ENCODE results near the gene SERPINA9. TPM values are rescaled to one million over a fixed set of nuclear protein-coding genes. Genes with fewer than 3 reads are reported as not detected.
A peak's percentile ranks its signal among the peaks of the same experiment; 100 is the strongest.
"Not testable (repeated sequence)": the region's sequence is repeated elsewhere in the genome, so short reads cannot be mapped to it uniquely, and the experiment has no call there.

SERPINA9 gene
- total and polyA plus RNA-seq, 2 experiments from 2014 or later = 0.60 TPM; not detected in 1

GRCh38 chr14:94424371-94424770 lies 51.6 kb downstream of the SERPINA9 start:
- no peaks in the 10 kb centered on the region for H3K4me1 ChIP-seq (ENCODE audit: insufficient read depth)
- H3K79me2 ChIP-seq = no peaks in the 10 kb centered on the region
- H3K27me3 ChIP-seq = no peaks in the 10 kb centered on the region
- H3K4me3 ChIP-seq = no peak overlapping the region
- 80% methylated on average over 3 of the region's 3 CpGs for WGBS (ENCODE audit: low lambda C conversion rate, missing lambda C conversion rate)
- H3K9me2 ChIP-seq (replicated peaks; ENCODE audit: insufficient read depth) = no peaks in the 10 kb centered on the region
- TF ChIP-seq EZH2 (IDR thresholded peaks at IDR 0.05; ENCODE audit: borderline replicate concordance) (no peak), EZH2phosphoT487 (IDR thresholded peaks at IDR 0.05; ENCODE audit: low read depth, severe bottlenecking, unreplicated experiment) (no peak), CTCF (IDR thresholded peaks at IDR 0.05; ENCODE audit: poor library complexity) (no peak)
- no peaks in the 10 kb centered on the region for H3K36me3 ChIP-seq (replicated peaks; ENCODE audit: insufficient read depth, low read depth)
- no peak overlapping the region for H3K27ac ChIP-seq
- H3K4me2 ChIP-seq = no peak overlapping the region
- H3K9me3 ChIP-seq (ENCODE audit: low read depth) = no peaks in the 10 kb centered on the region
- H4K20me1 ChIP-seq (ENCODE audit: insufficient read depth, poor library complexity, severe bottlenecking) = no peaks in the 10 kb centered on the region
- DNase-seq (ENCODE audit: low spot score) = no peak
- H2AFZ ChIP-seq = no peak overlapping the region

- DNase-seq (ENCODE audit: low spot score) = peak; percentile 87
- Histone ChIP-seq H2AFZ (no peak overlapping the region), H3K27me3 (no peaks in the 10 kb centered on the region), H3K27ac (no peak overlapping the region), H3K4me2 (peak overlapping the region; percentile 28), H3K4me3 (no peak overlapping the region), H4K20me1 (ENCODE audit: insufficient read depth, poor library complexity, severe bottlenecking) (no peaks in the 10 kb centered on the region), H3K9me2 (replicated peaks; ENCODE audit: insufficient read depth) (no peaks in the 10 kb centered on the region), H3K9me3 (ENCODE audit: low read depth) (no peaks in the 10 kb centered on the region), H3K4me1 (ENCODE audit: insufficient read depth) (no peaks in the 10 kb centered on the region), H3K79me2 (no peaks in the 10 kb centered on the region), H3K36me3 (replicated peaks; ENCODE audit: insufficient read depth, low read depth) (no peaks in the 10 kb centered on the region)
- peak; percentile 74 for TF ChIP-seq CTCF (IDR thresholded peaks at IDR 0.05; ENCODE audit: poor library complexity)
- no peak for TF ChIP-seq EZH2 (IDR thresholded peaks at IDR 0.05; ENCODE audit: borderline replicate concordance)
- WGBS (ENCODE audit: low lambda C conversion rate, missing lambda C conversion rate) = 22% methylated on average over 13 of the region's 13 CpGs
Observed at GRCh38 chr14:94423453-94424056, 52.4 kb downstream of the SERPINA9 start.

DNA sequence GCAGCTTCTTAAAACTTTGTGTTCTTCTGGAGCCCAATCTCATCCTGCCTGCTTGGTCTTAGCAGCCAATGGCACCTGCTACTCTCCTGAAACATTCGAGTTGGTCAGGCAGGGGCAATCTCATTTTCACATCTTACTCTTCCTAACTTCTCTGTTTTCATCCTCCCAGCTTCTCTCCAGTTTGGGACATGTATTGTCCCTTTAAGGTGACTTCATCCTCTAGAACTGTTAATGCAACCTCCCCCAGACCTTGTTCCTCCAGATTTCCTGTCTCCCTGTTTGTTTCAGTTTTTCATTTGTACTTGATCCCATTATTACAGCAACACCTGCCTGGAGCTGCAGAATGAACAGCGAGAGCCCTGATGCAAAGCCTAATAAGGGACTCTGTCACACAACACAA lies 54.7 kb downstream of the SERPINA9 start:
- Histone ChIP-seq H3K9me2 (replicated peaks; ENCODE audit: insufficient read depth) (no peaks in the 10 kb centered on the region), H3K27me3 (no peaks in the 10 kb centered on the region), H3K36me3 (replicated peaks; ENCODE audit: insufficient read depth, low read depth) (no peaks in the 10 kb centered on the region), H3K9me3 (ENCODE audit: low read depth) (no peaks in the 10 kb centered on the region), H3K4me2 (no peak overlapping the region), H3K4me1 (ENCODE audit: insufficient read depth) (no peaks in the 10 kb centered on the region), H3K4me3 (no peak overlapping the region), H3K27ac (no peak overlapping the region), H3K79me2 (no peaks in the 10 kb centered on the region), H2AFZ (no peak overlapping the region), H4K20me1 (ENCODE audit: insufficient read depth, poor library complexity, severe bottlenecking) (no peaks in the 10 kb centered on the region)
- WGBS (ENCODE audit: low lambda C conversion rate, missing lambda C conversion rate) = 81% methylated on average over 2 of the region's 2 CpGs
- DNase-seq (ENCODE audit: low spot score) = no peak
- TF ChIP-seq EZH2phosphoT487 (IDR thresholded peaks at IDR 0.05; ENCODE audit: low read depth, severe bottlenecking, unreplicated experiment) = no peak
- no peak for TF ChIP-seq CTCF (IDR thresholded peaks at IDR 0.05; ENCODE audit: poor library complexity)
- no peak for TF ChIP-seq EZH2 (IDR thresholded peaks at IDR 0.05; ENCODE audit: borderline replicate concordance)

DNA sequence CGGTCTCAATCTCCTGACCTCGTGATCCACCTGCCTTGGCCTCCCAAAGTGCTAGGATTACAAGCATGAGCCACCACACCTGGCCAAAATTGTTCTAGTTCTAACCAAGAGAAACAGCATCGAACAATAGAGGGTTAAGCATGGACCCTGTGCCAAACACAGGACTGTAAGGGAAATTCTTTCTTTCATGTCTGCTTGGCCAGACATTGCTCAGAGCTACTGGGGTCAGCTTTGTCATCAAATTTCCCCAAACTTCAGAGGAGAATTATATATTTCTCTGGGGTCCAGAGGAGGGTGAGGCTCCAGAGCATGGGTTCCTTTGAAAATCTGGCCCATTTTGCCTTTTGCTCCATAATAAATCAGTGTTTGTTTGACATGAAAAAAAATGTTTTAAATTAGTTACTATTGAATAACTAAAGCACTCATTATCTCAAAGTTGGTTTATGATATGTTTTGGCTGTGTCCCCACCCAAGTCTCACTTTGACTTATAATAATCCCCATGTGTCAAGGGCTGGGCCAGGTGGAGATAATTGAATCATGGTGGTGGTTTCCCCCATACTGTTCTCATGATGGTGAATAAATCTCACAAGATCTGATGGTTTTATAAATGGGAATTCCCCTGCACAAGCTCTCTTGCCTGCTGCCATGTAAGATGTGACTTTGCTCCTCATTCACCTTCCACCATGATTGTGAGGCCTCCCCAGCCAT lies 58.3 kb downstream of the SERPINA9 start:
- 84% methylated on average over 3 of the region's 3 CpGs for WGBS (ENCODE audit: low lambda C conversion rate, missing lambda C conversion rate)
- not testable (repeated sequence) for H4K20me1 ChIP-seq (ENCODE audit: insufficient read depth, poor library complexity, severe bottlenecking); DNase-seq (ENCODE audit: low spot score); H3K9me2 ChIP-seq (replicated peaks; ENCODE audit: insufficient read depth); H3K4me1 ChIP-seq (ENCODE audit: insufficient read depth); H3K4me3 ChIP-seq; H3K27ac ChIP-seq; H3K4me2 ChIP-seq; H3K9me3 ChIP-seq (ENCODE audit: low read depth); H3K36me3 ChIP-seq (replicated peaks; ENCODE audit: insufficient read depth, low read depth); H2AFZ ChIP-seq; H3K27me3 ChIP-seq; H3K79me2 ChIP-seq

All from hepatocyte (in vitro differentiated cells).